Mucosa of descending colon (tissue), 3 donors: ENCODE data around the gene PRR33. TPM values are rescaled to one million over a fixed set of nuclear protein-coding genes. Genes with fewer than 3 reads are reported as not detected.

Source experiments
- ATAC-seq: fragments of 200-7000 bp; cut with Tn5 transposase; one replicate; pipeline ENCODE4 v1.9.1; 2020; ENCODE audit warnings: mild to moderate bottlenecking, moderate library complexity
- DNase-seq, 3 donors: peaks; one replicate each; pipeline ENCODE4 v3.0.0-alpha.2; 2020
- H3K36me3 ChIP-seq: fragments of 200-600 bp; one replicate; pipeline ENCODE4 v1.8.0; 2021; ENCODE audit warnings: low read depth, mild to moderate bottlenecking
- H3K4me1 ChIP-seq: fragments of 200-600 bp; one replicate; pipeline ENCODE4 v1.8.0; 2021; ENCODE audit warnings: low read depth, mild to moderate bottlenecking
- H3K4me3 ChIP-seq: fragments of 200-600 bp; one replicate; pipeline ENCODE4 v1.8.0; 2021; ENCODE audit warnings: mild to moderate bottlenecking
- H3K9me3 ChIP-seq: fragments of 200-600 bp; one replicate; pipeline ENCODE4 v1.8.0; 2021; ENCODE audit warnings: mild to moderate bottlenecking
- intact Hi-C, 2 donors: fragments of 100-400 bp; cut with DNase I in 1 of 2; cut with micrococcal nuclease in 1 of 2; formaldehyde crosslinking; loops; one replicate each; pipeline versions ENCODE4 v1.11.0 to v1.11.1; 2022; cut with DNase I, micrococcal nuclease
- total RNA-seq, 3 donors: library from RNA; stranded (reverse); fragmentation: NEBNext Ultra II Directional in 2 of 3; extraction: Animal tissue kit (Norgen Biotek cat#: 25700) in 2 of 3; gene quantifications; one replicate each; pipeline versions ENCODE4 v1.2.1 to v1.2.4, GENCODE V29; 2021 to 2023
- TF ChIP-seq, protein P1 (sequence below): fragments of 200-600 bp; IDR thresholded peaks from one replicate; pipeline ENCODE4 v1.8.0; 2022; ENCODE audit warnings: antibody characterized with exemption, mild to moderate bottlenecking
- donor health status: DM: no; HTN: no; CAD: no; lungs with moderate emphysema.
- donor health status: DM: no; HTN: no; CAD: no.
- donor health status: DM: no; HTN: yes; CAD: no.

The PRR33 gene
- total RNA-seq, 3 donors from 2014 or later, result not detected

DNA sequence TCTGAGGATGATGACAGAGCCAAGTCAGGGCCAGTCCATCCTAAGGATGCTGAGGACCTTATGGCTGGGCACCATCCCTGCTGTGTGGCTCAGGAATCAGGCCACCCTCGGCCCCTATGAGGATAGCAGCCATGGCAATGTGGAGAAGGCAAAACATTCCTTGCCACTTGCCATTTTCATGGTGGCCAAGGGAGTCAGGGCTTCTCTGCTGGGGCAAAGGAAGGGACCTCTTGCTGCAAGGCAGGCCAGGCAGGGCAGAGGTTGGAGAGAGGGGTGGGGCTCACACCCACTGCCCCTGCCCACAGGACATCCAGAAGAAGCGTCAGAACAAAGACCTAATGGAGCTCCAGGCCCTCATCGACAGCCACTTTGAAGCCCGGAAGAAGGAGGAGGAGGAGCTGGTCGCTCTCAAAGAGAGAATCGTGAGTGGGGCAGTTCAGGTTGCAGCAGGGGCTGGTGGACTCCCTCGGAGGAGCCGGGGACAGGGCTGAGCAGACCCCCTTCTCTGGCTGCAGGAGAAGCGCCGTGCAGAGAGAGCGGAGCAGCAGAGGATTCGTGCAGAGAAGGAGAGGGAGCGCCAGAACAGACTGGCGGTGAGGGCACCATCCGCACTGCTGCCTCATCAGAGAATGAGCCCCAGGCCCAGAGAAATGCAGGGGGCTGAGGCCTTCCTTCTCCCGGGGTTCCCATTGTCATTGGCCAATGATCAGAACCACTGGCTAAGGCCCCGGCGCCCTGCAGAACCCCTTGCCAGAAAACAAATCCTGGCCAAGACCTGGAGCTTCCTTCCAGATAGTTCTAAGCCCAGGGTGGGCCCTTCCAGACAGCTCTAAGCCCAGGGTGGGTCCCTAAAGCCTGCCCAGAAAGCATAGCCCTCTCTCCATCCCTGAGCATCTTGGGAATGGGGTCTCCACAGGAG lies 42.0 kb upstream of the PRR33 start:
- DNase-seq, result peak in 1 of 3 donors; percentile 15

DNA sequence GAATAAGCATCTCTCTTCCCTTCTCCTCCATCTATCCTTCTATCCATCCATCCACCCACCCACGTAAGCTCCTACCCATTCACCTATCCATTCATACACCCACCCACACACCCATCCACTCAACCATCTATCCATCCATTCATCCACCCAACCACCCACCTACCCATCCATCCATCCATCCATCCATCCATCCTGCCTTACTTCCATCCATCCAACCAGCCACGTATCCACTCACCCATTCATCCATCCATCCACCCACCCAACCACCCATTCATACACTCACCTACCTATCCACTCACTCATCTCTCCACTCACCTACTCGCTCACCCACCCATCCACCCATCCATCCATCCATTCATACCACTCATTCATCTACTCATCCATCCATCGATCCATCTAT lies 41.0 kb upstream of the PRR33 start:
- Histone ChIP-seq H3K36me3 (no peaks in the 10 kb centered on the region), H3K4me3 (no peak overlapping the region), H3K9me3 (no peaks in the 10 kb centered on the region), H3K4me1 (no peaks in the 10 kb centered on the region)
- TF ChIP-seq, protein P1, sequence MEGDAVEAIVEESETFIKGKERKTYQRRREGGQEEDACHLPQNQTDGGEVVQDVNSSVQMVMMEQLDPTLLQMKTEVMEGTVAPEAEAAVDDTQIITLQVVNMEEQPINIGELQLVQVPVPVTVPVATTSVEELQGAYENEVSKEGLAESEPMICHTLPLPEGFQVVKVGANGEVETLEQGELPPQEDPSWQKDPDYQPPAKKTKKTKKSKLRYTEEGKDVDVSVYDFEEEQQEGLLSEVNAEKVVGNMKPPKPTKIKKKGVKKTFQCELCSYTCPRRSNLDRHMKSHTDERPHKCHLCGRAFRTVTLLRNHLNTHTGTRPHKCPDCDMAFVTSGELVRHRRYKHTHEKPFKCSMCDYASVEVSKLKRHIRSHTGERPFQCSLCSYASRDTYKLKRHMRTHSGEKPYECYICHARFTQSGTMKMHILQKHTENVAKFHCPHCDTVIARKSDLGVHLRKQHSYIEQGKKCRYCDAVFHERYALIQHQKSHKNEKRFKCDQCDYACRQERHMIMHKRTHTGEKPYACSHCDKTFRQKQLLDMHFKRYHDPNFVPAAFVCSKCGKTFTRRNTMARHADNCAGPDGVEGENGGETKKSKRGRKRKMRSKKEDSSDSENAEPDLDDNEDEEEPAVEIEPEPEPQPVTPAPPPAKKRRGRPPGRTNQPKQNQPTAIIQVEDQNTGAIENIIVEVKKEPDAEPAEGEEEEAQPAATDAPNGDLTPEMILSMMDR, result no peak
- intact Hi-C loops, result no loop called here
- DNase-seq (no peak), ATAC-seq (no peak)

More for the DNA sequence above, 42.0 kb upstream of the PRR33 start:
- TF ChIP-seq, protein P1, result no peak
- no peaks in the 10 kb centered on the region for H3K9me3 ChIP-seq
- ATAC-seq, result no peak
- H3K4me3 ChIP-seq, result no peak overlapping the region
- intact Hi-C loops, result no loop called here
- no peaks in the 10 kb centered on the region for H3K4me1 ChIP-seq
- H3K36me3 ChIP-seq, result no peaks in the 10 kb centered on the region

- intact Hi-C loops, result no loop called here
- ATAC-seq, result no peak
- TF ChIP-seq, protein P1, result no peak
- DNase-seq, result no peak
- Histone ChIP-seq H3K4me3 (no peak overlapping the region), H3K4me1 (no peaks in the 10 kb centered on the region), H3K36me3 (no peaks in the 10 kb centered on the region), H3K9me3 (no peaks in the 10 kb centered on the region)
These were observed 40.4 kb upstream of the PRR33 start for GRCh38 chr11:1932105-1932480.

GRCh38 chr11:1931341-1932104 lies 39.8 kb upstream of the PRR33 start:
- ATAC-seq, result no peak
- Histone ChIP-seq H3K4me1 (no peaks in the 10 kb centered on the region), H3K36me3 (no peaks in the 10 kb centered on the region), H3K9me3 (no peaks in the 10 kb centered on the region), H3K4me3 (no peak overlapping the region)
- DNase-seq, result no peak
- intact Hi-C loops, result no loop called here
- TF ChIP-seq, protein P1, result no peak

DNA sequence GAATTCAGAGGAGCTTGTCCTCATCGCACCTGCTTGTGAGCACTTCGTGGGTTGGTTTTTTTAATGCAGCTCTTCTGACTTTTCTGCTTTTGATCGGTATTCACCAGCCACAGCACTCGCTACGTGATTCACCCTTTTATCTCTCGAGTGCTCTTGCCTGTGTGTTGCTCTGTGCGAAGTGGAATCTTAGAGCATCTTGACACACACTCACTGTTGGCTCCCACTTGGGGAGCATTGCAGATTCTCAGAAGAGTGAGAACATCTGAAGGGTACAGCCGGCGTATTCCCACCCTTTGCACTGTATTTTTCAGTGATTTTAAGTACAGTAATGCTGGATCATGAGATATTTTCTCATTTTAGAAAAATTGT lies 38.8 kb upstream of the PRR33 start:
- H3K4me1 ChIP-seq, result no peaks in the 10 kb centered on the region
- H3K9me3 ChIP-seq, result no peaks in the 10 kb centered on the region
- ATAC-seq (no peak), DNase-seq (no peak)
- H3K4me3 ChIP-seq, result no peak overlapping the region
- TF ChIP-seq, protein P1, result no peak
- intact Hi-C loops, result no loop called here
- no peaks in the 10 kb centered on the region for H3K36me3 ChIP-seq
